Renal cortical epithelial cell (primary cell): ENCODE measurements around the gene ZNF611. TPM values are rescaled to one million over a fixed set of nuclear protein-coding genes. Genes with fewer than 3 reads are reported as not detected.
"Not testable (repeated sequence)": the region's sequence is repeated elsewhere in the genome, so short reads cannot be mapped to it uniquely, and the experiment has no call there.

Source experiments
- DNase-seq: peaks from one replicate; pipeline ENCODE4 v3.0.0-alpha.2; 2011; ENCODE audit warnings: low read depth
- total RNA-seq: library from RNA; depleted of rRNA; stranded (reverse); fragments of >200 nt; gene quantifications from 2 replicates; pipeline ENCODE4 v1.2.3, GENCODE V29; 2014

The ZNF611 gene
- total RNA-seq, 1 donor from 2014 or later: 77.3 TPM

- DNase-seq: no peak
These were observed 18.3 kb downstream of the ZNF611 start for GRCh38 chr19:52716522-52716921.

DNA sequence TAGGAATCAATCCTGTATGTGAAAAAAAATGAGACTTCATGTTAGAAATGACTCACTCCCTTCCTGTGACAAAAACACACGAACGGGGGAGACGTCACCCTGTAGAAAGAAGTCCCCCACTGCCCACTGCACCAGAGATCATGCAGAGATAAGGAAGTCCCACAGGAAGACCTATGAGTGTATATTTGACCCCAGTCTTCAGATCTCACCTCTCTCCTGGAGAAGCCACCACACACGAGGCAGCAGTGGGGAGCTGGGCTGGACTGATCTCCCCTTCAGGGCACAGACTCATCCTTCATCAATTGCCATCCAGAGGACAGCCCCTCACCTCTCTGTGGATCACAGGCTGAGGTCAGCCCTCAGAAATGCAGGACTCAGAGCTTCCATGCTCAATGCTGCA lies 18.9 kb downstream of the ZNF611 start:
- not testable (repeated sequence) for DNase-seq

- not testable (repeated sequence) for DNase-seq
These were observed 19.5 kb downstream of the ZNF611 start for GRCh38 chr19:52715330-52715729.

DNA sequence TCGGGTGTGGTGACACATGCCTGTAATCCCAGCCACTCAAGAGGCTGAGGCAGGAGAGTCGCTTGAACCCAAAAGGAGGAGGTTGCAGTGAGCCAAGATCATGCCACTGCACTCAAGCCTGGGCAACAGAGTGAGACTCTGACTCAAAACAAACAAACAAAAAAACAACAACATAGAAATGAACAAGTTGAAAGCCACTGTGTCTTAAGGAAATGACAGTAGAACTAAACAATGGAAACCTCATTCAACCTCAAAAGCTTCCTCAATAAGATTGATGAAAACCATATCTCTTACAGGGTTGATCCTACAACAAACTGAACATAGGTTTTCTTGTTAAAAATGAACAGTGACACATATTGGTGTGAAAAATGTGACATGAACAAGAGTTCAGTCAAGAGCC lies 21.8 kb downstream of the ZNF611 start:
- not testable (repeated sequence) for DNase-seq

DNA sequence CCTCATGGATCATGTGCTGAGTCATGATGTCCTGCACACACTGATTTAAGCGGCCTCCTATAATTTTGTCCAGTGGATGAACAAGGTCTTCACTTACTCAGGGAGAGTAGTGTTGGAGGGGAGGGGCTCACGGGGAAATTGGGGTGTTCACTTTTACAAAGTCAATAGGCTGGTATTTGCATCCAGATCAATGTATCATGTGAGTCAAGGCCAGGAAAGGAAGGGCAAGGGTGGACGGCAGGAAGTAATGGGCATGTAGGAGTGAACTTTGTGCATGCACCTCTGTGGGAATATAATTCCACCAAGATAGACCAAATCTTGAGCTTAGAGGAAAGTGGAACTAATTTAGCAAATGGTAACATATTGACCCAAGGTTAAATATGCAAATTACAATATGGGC lies 23.2 kb downstream of the ZNF611 start:
- DNase-seq: not testable (repeated sequence)

- DNase-seq: no peak
These were observed 24.3 kb downstream of the ZNF611 start for GRCh38 chr19:52710538-52710937.

DNA sequence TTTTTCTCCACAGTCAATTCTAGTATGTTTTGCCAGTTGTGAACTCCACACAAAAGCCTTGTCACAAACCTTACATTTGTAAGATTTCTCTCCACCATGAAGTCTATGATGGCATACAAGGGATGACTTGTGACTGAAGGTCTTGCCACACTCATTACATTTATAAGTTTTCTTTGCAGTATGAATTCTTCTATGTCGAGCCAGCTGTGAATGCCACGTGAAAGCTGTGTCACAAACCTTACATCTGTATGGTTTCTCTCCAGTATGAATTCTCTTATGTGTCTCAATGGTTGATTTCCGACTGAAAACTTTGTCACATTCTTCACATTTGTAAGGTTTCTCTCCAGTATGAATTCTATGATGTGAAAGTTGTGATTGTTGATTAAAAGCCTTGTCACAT lies 29.2 kb downstream of the ZNF611 start:
- DNase-seq: not testable (repeated sequence)

GRCh38 chr19:52703917-52704316 lies 30.9 kb downstream of the ZNF611 start:
- DNase-seq: no peak

- DNase-seq: no peak
These were observed 34.2 kb downstream of the ZNF611 start for GRCh38 chr19:52700673-52701072.

- not testable (repeated sequence) for DNase-seq
These were observed 35.3 kb downstream of the ZNF611 start for GRCh38 chr19:52699555-52699954.

DNA sequence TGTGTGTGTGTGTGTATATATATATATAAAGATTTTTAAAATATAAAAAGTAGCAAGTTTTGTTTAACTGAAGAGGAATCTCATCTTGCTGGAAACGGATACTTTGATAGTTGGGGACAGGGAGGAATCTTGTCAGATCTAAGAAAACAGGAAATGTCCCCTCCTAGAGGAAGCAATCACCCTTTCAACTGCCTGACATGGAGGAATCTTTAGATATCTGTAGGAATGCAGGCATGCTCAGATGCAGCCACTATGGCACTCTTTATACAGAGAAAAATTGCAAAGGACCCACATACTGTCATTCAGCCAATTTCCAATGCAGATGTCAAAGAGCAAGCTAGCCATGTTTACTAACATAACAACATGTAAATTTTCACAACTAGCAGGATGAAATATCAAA lies 38.8 kb downstream of the ZNF611 start:
- no peak for DNase-seq

DNA sequence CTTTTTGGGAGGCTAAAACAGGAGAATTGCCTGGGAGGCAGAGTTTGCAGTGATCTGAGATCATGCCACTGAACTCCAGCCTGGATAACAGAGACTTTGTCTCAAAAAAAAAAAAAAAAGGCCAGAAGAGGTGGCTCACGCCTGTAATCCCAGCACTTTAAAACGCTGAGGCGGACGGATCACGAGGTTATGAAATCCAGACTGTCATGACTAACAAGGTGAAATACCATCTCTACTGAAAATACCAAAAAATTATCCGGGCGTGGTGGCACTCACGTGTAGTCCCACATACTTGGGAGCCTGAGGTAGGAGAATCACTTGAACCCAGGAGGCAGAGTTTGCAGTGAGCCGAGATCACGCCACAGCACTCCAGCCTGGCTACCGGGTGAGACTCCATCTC lies 39.9 kb downstream of the ZNF611 start:
- peak; percentile 46 for DNase-seq

GRCh38 chr19:52694281-52694680 lies 40.6 kb downstream of the ZNF611 start:
- not testable (repeated sequence) for DNase-seq

DNA sequence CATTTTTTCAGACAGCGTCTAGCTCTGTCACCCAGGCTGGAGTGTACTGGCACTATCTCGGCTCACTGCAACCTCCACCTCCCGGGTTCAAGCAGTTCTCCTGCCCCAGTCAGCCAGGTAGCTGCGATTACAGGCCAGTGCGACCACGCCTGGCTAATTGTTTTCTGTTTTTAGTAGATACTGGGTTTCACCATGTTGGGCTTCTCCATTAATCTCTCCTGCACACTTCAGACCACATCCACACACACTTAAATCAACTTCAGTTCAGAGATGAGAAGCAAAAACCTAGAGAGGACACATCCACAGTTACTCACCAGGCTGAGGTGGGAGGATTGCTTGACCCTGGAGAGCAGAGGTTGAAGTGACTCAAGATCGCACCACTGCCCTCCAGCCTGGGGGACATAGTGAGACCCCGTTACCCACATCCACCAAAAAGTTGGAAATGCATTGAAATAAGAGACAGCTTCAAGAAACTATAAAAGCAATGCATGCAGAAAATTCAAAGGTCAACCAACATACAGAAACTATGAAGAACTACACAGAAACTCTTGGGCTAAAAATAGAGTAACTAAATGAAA lies 42.3 kb downstream of the ZNF611 start:
- no peak for DNase-seq

- no peak for DNase-seq
These were observed 43.1 kb downstream of the ZNF611 start for GRCh38 chr19:52691737-52692136.

DNA sequence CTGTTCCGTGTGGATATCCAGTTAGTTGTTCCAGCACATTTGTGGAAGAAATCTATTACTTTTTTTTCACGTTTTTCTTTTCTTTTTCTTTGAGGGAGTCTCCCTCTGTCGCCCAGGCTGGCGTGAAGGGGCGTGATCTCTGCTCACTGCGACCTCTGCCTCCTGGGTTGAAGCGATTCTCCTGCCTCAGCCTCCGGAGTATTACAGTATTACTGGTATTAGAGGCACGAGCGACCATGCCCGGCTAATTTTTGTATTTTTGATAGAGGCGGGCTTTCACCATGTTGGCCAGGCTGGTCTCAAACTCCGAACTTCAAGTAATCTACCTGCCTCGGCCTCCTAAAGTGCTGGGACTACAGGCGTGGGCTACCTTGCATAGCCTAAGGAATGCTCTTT lies 43.6 kb downstream of the ZNF611 start:
- DNase-seq: no peak

DNA sequence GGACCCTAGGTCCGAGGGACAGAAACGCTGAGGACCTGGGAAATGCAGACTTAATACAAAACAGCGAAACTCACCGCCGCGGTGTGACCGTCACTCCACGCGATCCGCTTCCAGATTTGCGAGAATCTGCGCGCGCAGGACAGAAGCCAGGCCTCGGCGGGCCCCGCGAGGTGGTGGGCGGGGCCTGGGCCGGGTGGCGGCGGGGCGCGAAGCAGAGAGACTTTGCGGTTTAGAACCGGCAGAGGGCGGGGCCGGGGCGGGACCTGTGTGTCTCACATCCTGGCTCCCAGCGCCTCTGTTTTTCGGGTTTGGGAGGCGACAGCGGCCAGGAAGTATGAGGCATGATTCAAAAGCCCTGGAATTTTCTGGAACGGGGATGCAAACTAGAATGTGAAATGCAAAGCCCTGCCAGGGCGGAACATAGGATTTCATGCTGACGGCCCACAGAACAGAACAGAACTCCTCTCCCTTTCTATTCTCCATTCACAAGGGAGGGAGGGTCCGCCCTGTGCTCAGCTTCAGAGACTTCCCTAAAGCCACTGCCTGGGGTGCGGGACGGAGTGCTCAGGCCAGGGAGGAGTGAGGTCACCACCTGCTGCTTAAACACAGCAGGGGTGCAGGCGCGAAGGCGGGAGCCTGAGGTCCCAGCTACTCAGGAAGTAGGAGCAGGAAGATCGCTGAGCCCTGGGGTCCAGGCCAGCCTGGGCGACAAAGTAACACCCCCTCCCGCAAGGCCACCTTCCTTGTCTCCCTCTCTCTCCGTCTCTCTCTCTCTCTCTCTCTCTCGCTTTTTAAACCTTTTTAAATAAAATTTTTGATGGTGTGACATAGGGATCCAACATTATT lies 44.3 kb downstream of the ZNF611 start:
- peak; percentile 82 for DNase-seq

- no peak for DNase-seq
These were observed 44.9 kb downstream of the ZNF611 start for GRCh38 chr19:52689843-52690368.

- not testable (repeated sequence) for DNase-seq
These were observed 45.7 kb downstream of the ZNF611 start for GRCh38 chr19:52688925-52689796.

DNA sequence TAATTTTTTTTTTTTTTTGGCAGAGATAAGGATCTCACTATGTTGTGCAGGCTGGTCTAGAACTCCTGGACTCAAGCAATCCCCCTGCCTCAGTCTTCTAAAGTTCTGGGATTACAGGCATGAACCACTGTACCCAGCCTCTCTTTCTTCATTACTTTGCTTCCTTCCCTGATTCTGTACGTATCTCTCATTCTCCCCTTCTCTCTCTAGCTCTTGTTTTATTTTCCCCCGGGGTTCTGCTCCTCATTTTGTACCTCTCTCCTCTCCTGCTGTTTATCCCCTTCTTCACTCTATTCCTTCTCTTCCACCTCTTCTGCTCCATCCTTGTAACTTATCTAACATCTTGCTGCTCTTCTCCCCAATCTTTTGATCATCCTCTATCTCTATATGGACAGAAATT lies 46.5 kb downstream of the ZNF611 start:
- no peak for DNase-seq

GRCh38 chr19:52687684-52688083 lies 47.2 kb downstream of the ZNF611 start:
- no peak for DNase-seq

DNA sequence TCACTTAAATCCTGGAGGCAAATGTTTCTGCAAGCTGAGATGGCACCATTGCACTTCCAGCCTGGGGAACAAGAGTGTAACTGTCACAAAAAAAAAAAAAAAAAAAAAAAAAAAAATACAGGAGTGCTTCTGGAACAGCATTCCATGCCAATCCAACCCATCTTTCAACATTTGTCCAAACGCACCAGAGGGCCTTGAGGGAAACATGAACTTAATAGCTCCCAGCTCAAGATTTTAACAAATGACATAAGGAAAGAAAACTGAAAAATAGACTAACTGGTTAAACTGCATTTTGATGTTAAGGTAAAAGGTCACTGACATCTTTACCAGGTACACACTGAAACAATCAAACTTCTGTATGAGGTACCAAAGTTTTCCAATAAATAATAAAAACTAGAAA lies 49.0 kb downstream of the ZNF611 start:
- no peak for DNase-seq
